ENCODE data around the gene ZNF280A. TPM values are rescaled to one million over a fixed set of nuclear protein-coding genes. Genes with fewer than 3 reads are reported as not detected.
A peak's percentile ranks its signal among the peaks of the same experiment; 100 is the strongest.

Gene ZNF280A
- not detected for total RNA-seq
- long read RNA-seq = 0 reads

GRCh38 chr22:22520020-22520656 is at the start of gene ZNF280A:
Gene ZNF280A, minus strand, starts transcription at chr22:22520270. Its CDS starts 4,640 bp downstream, at chr22:22515630.
- ATAC-seq = no peak
- no peak for DNase-seq
- intact Hi-C loops (cut with DNase I) = no loop called here

- ATAC-seq (no peak), DNase-seq (no peak)
- intact Hi-C loops (cut with DNase I) = no loop called here
Measured at GRCh38 chr22:22569218-22569617, 49.1 kb upstream of the ZNF280A start.

GRCh38 chr22:22565981-22566380 is 45.9 kb upstream of the ZNF280A start:
- ATAC-seq = no peak
- intact Hi-C loops (cut with DNase I) = no loop called here

GRCh38 chr22:22558972-22559603 is 39.0 kb upstream of the ZNF280A start, which contains the start of gene PRAME:
Gene PRAME, minus strand, starts transcription at chr22:22559265. Its CDS starts 2,433 bp downstream, at chr22:22556832.
- intact Hi-C loops (cut with DNase I) = no loop called here
- ATAC-seq = no peak
- DNase-seq = peak; percentile 31

More at GRCh38 chr22:22565981-22566380, 45.9 kb upstream of the ZNF280A start:
- no peak for DNase-seq

GRCh38 chr22:22558071-22558971 is 38.3 kb upstream of the ZNF280A start:
- ATAC-seq = no peak
- intact Hi-C loops (cut with DNase I) = no loop called here
- DNase-seq = no peak

- intact Hi-C loops (cut with DNase I) = no loop called here
- no peak for DNase-seq
- no peak for ATAC-seq
Measured at GRCh38 chr22:22556995-22557925, 37.2 kb upstream of the ZNF280A start.

- intact Hi-C loops (cut with DNase I) = no loop called here
- no peak for DNase-seq
- ATAC-seq = no peak
Measured at GRCh38 chr22:22556578-22556977, 36.5 kb upstream of the ZNF280A start.

- intact Hi-C loops (cut with DNase I) = no loop called here
- no peak for ATAC-seq
- no peak for DNase-seq
Measured at GRCh38 chr22:22555596-22555995, 35.5 kb upstream of the ZNF280A start.

- intact Hi-C loops (cut with DNase I) = no loop called here
- DNase-seq = no peak
- ATAC-seq = no peak
Measured at GRCh38 chr22:22554587-22555284, 34.7 kb upstream of the ZNF280A start.

- ATAC-seq (no peak), DNase-seq (no peak)
- intact Hi-C loops (cut with DNase I) = no loop called here
Measured at GRCh38 chr22:22553735-22554586, 33.9 kb upstream of the ZNF280A start.

- intact Hi-C loops (cut with DNase I) = no loop called here
- no peak for ATAC-seq
- DNase-seq = no peak
Measured at GRCh38 chr22:22553141-22553540, 33.1 kb upstream of the ZNF280A start.

- intact Hi-C loops (cut with DNase I) = no loop called here
- ATAC-seq (no peak), DNase-seq (no peak)
Measured at GRCh38 chr22:22552630-22553029, 32.6 kb upstream of the ZNF280A start.

- ATAC-seq = no peak
- no peak for DNase-seq
- intact Hi-C loops (cut with DNase I) = no loop called here
Measured at GRCh38 chr22:22550789-22551434, 30.8 kb upstream of the ZNF280A start.

GRCh38 chr22:22548910-22549309 is 28.8 kb upstream of the ZNF280A start:
- DNase-seq (no peak), ATAC-seq (no peak)
- intact Hi-C loops (cut with DNase I) = no loop called here

GRCh38 chr22:22548317-22548716 is 28.2 kb upstream of the ZNF280A start:
- DNase-seq = no peak
- no peak for ATAC-seq
- intact Hi-C loops (cut with DNase I) = no loop called here

- no peak for DNase-seq
- intact Hi-C loops (cut with DNase I) = no loop called here
- ATAC-seq = no peak
Measured at GRCh38 chr22:22547692-22548300, 27.7 kb upstream of the ZNF280A start.

GRCh38 chr22:22547226-22547625 is 27.2 kb upstream of the ZNF280A start:
- intact Hi-C loops (cut with DNase I) = no loop called here
- ATAC-seq = no peak
- no peak for DNase-seq
